ENCODE results near the gene HTR6. TPM values are rescaled to one million over a fixed set of nuclear protein-coding genes. Genes with fewer than 3 reads are reported as not detected.

The HTR6 gene
- total and polyA plus RNA-seq, 2 of the 4 experiments (the other 2 are of a cell fraction), result not detected

GRCh38 chr1:19620786-19621185 is 43.9 kb upstream of the HTR6 start:
- POLR2A ChIA-PET (ENCODE audit: unreplicated experiment), result no interaction called here
- peaks cover 19% of the 10 kb centered on the region; the same call in 1 of the 2 replicates for H4K20me1 ChIP-seq (ENCODE audit: insufficient read depth, low read length)
- H2AK9ac ChIP-seq (replicated peaks; ENCODE audit: low read depth, low read length, poor library complexity), result no peak overlapping the region
- no peak overlapping the region for H2BK5ac ChIP-seq (ENCODE audit: low read depth, low read length, poor library complexity, severe bottlenecking)
- H3K4me3 ChIP-seq (ENCODE audit: insufficient read depth, low read depth, low read length), result no peak overlapping the region
- 83% methylated on average over 1 of the region's 3 CpGs; no CpG with 5 or more reads in 1 of the 2 experiments for WGBS, 2 experiments (ENCODE audit: extremely low coverage in 2 of 2, insufficient read length in 1 of 2)
- no peak for TF ChIP-seq SMC3 (IDR thresholded peaks at IDR 0.05; ENCODE audit: low read depth, low read length)
- TF ChIP-seq RAD21 (IDR thresholded peaks at IDR 0.05; ENCODE audit: low read length), result no peak
- TF ChIP-seq ELK1 (IDR thresholded peaks at IDR 0.05; ENCODE audit: borderline replicate concordance, low read depth, low read length), result no peak
- TF ChIP-seq POLR2A (IDR thresholded peaks at IDR 0.05; ENCODE audit: low read depth, low read length), result no peak
- no peak for TF ChIP-seq BHLHE40 (IDR thresholded peaks at IDR 0.05; ENCODE audit: low read depth, low read length)
- TF ChIP-seq FOS (IDR thresholded peaks at IDR 0.05; ENCODE audit: low read depth, low read length), result no peak
- TF ChIP-seq NFE2L2 (IDR thresholded peaks at IDR 0.05; ENCODE audit: low read depth, low read length), result no peak
- no peak for TF ChIP-seq CEBPB (IDR thresholded peaks at IDR 0.05; ENCODE audit: low read depth, low read length)
- no peak for TF ChIP-seq CTCF (conservative IDR thresholded peaks at IDR 0.05; ENCODE audit: low read depth, low read length)
- TF ChIP-seq MXI1 (IDR thresholded peaks at IDR 0.05; ENCODE audit: borderline replicate concordance, low read depth, low read length), result no peak
- no peak for TF ChIP-seq MAZ (IDR thresholded peaks at IDR 0.05; ENCODE audit: borderline replicate concordance, low read depth, low read length)
- no peak for TF ChIP-seq RFX5 (IDR thresholded peaks at IDR 0.05; ENCODE audit: low read depth, low read length)
- TF ChIP-seq CHD1 (IDR thresholded peaks at IDR 0.05; ENCODE audit: low read depth, low read length), result no peak
- no peak for TF ChIP-seq USF2 (IDR thresholded peaks at IDR 0.05; ENCODE audit: low read depth, low read length)
- TF ChIP-seq RCOR1 (IDR thresholded peaks at IDR 0.05; ENCODE audit: insufficient replicate concordance, low read length), result no peak
- no peak for TF ChIP-seq MAFK (IDR thresholded peaks at IDR 0.05; ENCODE audit: low read depth, low read length)
- H4K5ac ChIP-seq (ENCODE audit: low read depth, low read length), result no peak overlapping the region
- no peak overlapping the region for H3K4me2 ChIP-seq (ENCODE audit: low read depth, low read length)
- H4K91ac ChIP-seq (ENCODE audit: insufficient read depth, low read depth, low read length), result no peak overlapping the region
- no peak overlapping the region for H3K18ac ChIP-seq (ENCODE audit: low read depth, low read length)
- H3K4me1 ChIP-seq (ENCODE audit: control insufficient read depth, insufficient read depth, low read length), result peaks cover 23% of the 10 kb centered on the region
- no peak overlapping the region for H3K27ac ChIP-seq (ENCODE audit: insufficient read depth, low read length)
- H3K27me3 ChIP-seq (ENCODE audit: control insufficient read depth, insufficient read depth, low read length), result no peaks in the 10 kb centered on the region
- H3K4ac ChIP-seq (ENCODE audit: low read depth, low read length), result no peak overlapping the region
- H3K9me3 ChIP-seq (ENCODE audit: control insufficient read depth, insufficient read depth, low read length), result no peaks in the 10 kb centered on the region
- in situ Hi-C loops (cut with MboI; ENCODE audit: low sequenced_read_pairs) (no loop called here), dilution Hi-C loops (cut with HindIII; ENCODE audit: low sequenced_read_pairs, unreplicated experiment) (no loop called here), intact Hi-C loops (cut with micrococcal nuclease) (no loop called here)
- H3K79me1 ChIP-seq (ENCODE audit: low read depth in 1 of 2, low read length in 2 of 2), result peaks cover 38 to 69% of the 10 kb centered on the region in 2 experiments
- no TSS peak for BruUV-seq (replicated peaks)
- DNase-seq (peak; percentile 65), ATAC-seq (ENCODE audit: low read depth) (peak; percentile 25; the same call in 1 of the 2 replicates)
- H3K9ac ChIP-seq (ENCODE audit: low read depth, low read length), result no peak overlapping the region
- H2BK15ac ChIP-seq (ENCODE audit: low read depth, low read length), result no peak overlapping the region
- H3K9me1 ChIP-seq (ENCODE audit: insufficient read depth, low read length), result 0 out of 2 replicates have a peak, but pooled peaks cover 7% of the 10 kb centered on the region
- H3K14ac ChIP-seq (replicated peaks; ENCODE audit: low read depth, low read length), result no peak overlapping the region
- CTCF ChIA-PET, result interaction anchor here (0.6 kb wide), 1 partner anchor 10 kb away, joined by 3 read pairs; no protein-coding TSS in a partner anchor
- no peak overlapping the region for H2AFZ ChIP-seq (replicated peaks; ENCODE audit: low read length, poor library complexity)
- H2BK20ac ChIP-seq (ENCODE audit: low read depth, low read length), result no peak overlapping the region
- H2AK5ac ChIP-seq (ENCODE audit: low read depth, low read length), result no peak overlapping the region
- peaks cover 12% of the 10 kb centered on the region for H3K36me3 ChIP-seq (ENCODE audit: control insufficient read depth, insufficient read depth, low read length)
- H3K23ac ChIP-seq (ENCODE audit: low read depth, low read length), result no peak overlapping the region
- no peak overlapping the region for H2BK120ac ChIP-seq (ENCODE audit: low read depth, low read length)
- no peak overlapping the region for H4K8ac ChIP-seq (ENCODE audit: low read depth in 2 of 2, low read length in 2 of 2)
- H3K56ac ChIP-seq (ENCODE audit: extremely low read depth, insufficient read depth, low read length), result no peak overlapping the region
